Peyer's patch (tissue), 4 donors: ENCODE measurements around the gene AXDND1.

Source experiments
- POLR2A ChIP-seq, 2 donors: fragments of 450-650 bp; IDR thresholded peaks; one replicate each; pipeline ENCODE4 v1.5.1; 2017; ENCODE audit warnings: antibody characterized with exemption in 2 of 2, mild to moderate bottlenecking in 2 of 2, moderate library complexity in 2 of 2
- TF ChIP-seq, protein P1 (sequence below), 6 experiments: fragments of 450-650 bp in 4 of 6; fragments of 200-600 bp in 2 of 6; sonication (generic) in 1 of 6; IDR thresholded peaks; one replicate each; pipeline ENCODE4 v1.5.1; 2017 to 2019; ENCODE audit warnings: antibody characterized with exemption in 6 of 6, mild to moderate bottlenecking in 3 of 6, moderate library complexity in 1 of 6

DNA sequence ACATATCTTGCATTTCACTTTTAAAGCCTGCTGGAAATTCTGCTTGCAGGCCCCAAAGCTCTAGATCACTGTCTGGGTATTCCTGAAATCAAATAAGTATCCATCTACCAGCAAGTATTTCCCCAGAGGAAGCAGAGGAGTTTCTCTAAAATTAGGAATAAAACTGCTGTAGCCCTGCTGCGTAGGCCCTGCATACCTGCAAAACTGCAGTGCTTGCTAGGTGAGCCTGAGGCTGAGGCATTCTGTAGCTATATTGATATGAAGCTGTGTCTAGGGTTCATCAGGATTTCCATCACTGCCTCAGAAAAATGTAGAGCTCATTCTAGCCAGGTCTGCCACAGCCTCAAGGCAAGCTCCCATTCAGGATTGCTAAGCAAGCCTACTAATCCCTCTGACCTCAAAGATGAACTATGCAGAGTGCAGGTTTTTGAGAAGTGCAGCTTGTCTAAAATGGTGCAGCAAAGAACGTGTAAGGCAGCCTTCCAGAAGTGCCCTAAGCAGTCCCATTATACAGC, 181.3 kb downstream of the AXDND1 start:
- TF ChIP-seq, protein P1, sequence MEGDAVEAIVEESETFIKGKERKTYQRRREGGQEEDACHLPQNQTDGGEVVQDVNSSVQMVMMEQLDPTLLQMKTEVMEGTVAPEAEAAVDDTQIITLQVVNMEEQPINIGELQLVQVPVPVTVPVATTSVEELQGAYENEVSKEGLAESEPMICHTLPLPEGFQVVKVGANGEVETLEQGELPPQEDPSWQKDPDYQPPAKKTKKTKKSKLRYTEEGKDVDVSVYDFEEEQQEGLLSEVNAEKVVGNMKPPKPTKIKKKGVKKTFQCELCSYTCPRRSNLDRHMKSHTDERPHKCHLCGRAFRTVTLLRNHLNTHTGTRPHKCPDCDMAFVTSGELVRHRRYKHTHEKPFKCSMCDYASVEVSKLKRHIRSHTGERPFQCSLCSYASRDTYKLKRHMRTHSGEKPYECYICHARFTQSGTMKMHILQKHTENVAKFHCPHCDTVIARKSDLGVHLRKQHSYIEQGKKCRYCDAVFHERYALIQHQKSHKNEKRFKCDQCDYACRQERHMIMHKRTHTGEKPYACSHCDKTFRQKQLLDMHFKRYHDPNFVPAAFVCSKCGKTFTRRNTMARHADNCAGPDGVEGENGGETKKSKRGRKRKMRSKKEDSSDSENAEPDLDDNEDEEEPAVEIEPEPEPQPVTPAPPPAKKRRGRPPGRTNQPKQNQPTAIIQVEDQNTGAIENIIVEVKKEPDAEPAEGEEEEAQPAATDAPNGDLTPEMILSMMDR (IDR thresholded peaks at IDR 0.05), result no peak
- no peak for TF ChIP-seq POLR2A (IDR thresholded peaks at IDR 0.05)
